OCI-LY1 (cell line): ENCODE data around the gene FRY.

Experiments
- EZH2 ChIP-seq: fragments of 200-600 bp; sonication (generic), shearing (Covaris generic); IDR thresholded peaks from 2 replicates; pipeline ENCODE4 v1.8.0; 2017; ENCODE audit warnings: borderline replicate concordance, mixed run types, mild to moderate bottlenecking, antibody characterized with exemption, low read length, moderate library complexity, mixed read lengths
- TF ChIP-seq, protein P1 (sequence below): fragments of 200-600 bp; sonication (generic), shearing (Covaris generic); IDR thresholded peaks from 2 replicates; pipeline ENCODE4 v1.5.1; 2017; ENCODE audit warnings: mild to moderate bottlenecking, antibody characterized with exemption, low read length, moderate library complexity, mixed read lengths

- TF ChIP-seq, protein P1, sequence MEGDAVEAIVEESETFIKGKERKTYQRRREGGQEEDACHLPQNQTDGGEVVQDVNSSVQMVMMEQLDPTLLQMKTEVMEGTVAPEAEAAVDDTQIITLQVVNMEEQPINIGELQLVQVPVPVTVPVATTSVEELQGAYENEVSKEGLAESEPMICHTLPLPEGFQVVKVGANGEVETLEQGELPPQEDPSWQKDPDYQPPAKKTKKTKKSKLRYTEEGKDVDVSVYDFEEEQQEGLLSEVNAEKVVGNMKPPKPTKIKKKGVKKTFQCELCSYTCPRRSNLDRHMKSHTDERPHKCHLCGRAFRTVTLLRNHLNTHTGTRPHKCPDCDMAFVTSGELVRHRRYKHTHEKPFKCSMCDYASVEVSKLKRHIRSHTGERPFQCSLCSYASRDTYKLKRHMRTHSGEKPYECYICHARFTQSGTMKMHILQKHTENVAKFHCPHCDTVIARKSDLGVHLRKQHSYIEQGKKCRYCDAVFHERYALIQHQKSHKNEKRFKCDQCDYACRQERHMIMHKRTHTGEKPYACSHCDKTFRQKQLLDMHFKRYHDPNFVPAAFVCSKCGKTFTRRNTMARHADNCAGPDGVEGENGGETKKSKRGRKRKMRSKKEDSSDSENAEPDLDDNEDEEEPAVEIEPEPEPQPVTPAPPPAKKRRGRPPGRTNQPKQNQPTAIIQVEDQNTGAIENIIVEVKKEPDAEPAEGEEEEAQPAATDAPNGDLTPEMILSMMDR, result no peak
- no peak for TF ChIP-seq EZH2
These were observed 32.2 kb downstream of the FRY start for GRCh38 chr13:32063619-32064233.
